K562 (cell line): ENCODE results near the gene UNC93B1. TPM values are rescaled to one million over a fixed set of nuclear protein-coding genes. Genes with fewer than 3 reads are reported as not detected.
A peak's percentile ranks its signal among the peaks of the same experiment; 100 is the strongest.

Experiments used
- BCLAF1 ChIP-seq, 2 experiments: fragments of 450-650 bp in 1 of 2; IDR thresholded peaks; 2 replicates each; pipeline ENCODE4 v1.6.1; 2011 to 2017; ENCODE audit warnings: low read depth in 2 of 2, antibody characterized with exemption in 1 of 2, borderline replicate concordance in 1 of 2, low read length in 1 of 2, mild to moderate bottlenecking in 1 of 2, mixed read lengths in 1 of 2; ENCODE audit not compliant: control insufficient read depth in 1 of 2
- CBX2 ChIP-seq: fragments of 200-600 bp; sonication (generic); IDR thresholded peaks from one replicate; pipeline ENCODE4 v1.6.1; 2012; ENCODE audit warnings: mild to moderate bottlenecking, low read length, inconsistent platforms; ENCODE audit not compliant: insufficient read depth, poor library complexity, severe bottlenecking
- CBX3 ChIP-seq, 2 experiments: IDR thresholded peaks; 1 replicate in 1 of 2; 2 replicates in 1 of 2; pipeline ENCODE4 v1.6.1; 2012; ENCODE audit warnings: inconsistent platforms in 2 of 2, low read length in 2 of 2, borderline replicate concordance in 1 of 2, control low read depth in 1 of 2
- ELF4 ChIP-seq: fragments of 450-650 bp; formaldehyde crosslinking; IDR thresholded peaks from 2 replicates; pipeline ENCODE4 v1.4.0; 2022; ENCODE audit warnings: missing genetic modification characterization
- FIP1L1 ChIP-seq: fragments of 200-400 bp; formaldehyde crosslinking; IDR thresholded peaks from 2 replicates; pipeline ENCODE4 v1.6.1; 2018; ENCODE audit warnings: mild to moderate bottlenecking, low read depth, low read length; ENCODE audit not compliant: poor library complexity, severe bottlenecking
- HMG20A ChIP-seq: fragments of 450-650 bp; formaldehyde crosslinking; conservative IDR thresholded peaks from 2 replicates; pipeline ENCODE4 v1.4.0; 2020; ENCODE audit warnings: mild to moderate bottlenecking, mixed read lengths
- HNRNPK ChIP-seq: fragments of 200-400 bp; formaldehyde crosslinking; IDR thresholded peaks from one replicate; pipeline ENCODE4 v1.6.1; 2018; ENCODE audit warnings: mild to moderate bottlenecking, low read depth, low read length; ENCODE audit not compliant: poor library complexity, severe bottlenecking
- POLR2G ChIP-seq: fragments of 200-400 bp; formaldehyde crosslinking; IDR thresholded peaks from 2 replicates; pipeline ENCODE4 v1.6.1; 2017; ENCODE audit warnings: low read depth, mild to moderate bottlenecking, antibody characterized with exemption, low read length, moderate library complexity
- RBFOX2 ChIP-seq: fragments of 200-400 bp; formaldehyde crosslinking; IDR thresholded peaks from 2 replicates; pipeline ENCODE4 v1.6.1; 2017; ENCODE audit warnings: low read depth, mild to moderate bottlenecking, low read length, moderate library complexity
- ZNF224 ChIP-seq: sonication (generic); formaldehyde crosslinking; IDR thresholded peaks from 2 replicates; pipeline ENCODE4 v1.8.0; 2022; ENCODE audit warnings: mild to moderate bottlenecking, missing genetic modification reagents
- polyA plus RNA-seq, 8 experiments: library from polyadenylated mRNA; depleted of rRNA in 4 of 8; stranded (reverse) in 5 of 8; unstranded in 3 of 8; fragments of >200 nt; fragmentation: Nextera tagmentation in 2 of 8; fragmentation: Illumina TruSeq in 1 of 8; extraction: Ambion mirVana in 2 of 8; extraction: Trizol in 1 of 8; gene quantifications; 2 replicates each; pipeline versions ENCODE4 v1.2.1 to v1.2.3, GENCODE V29; 2011 to 2014; ENCODE audit warnings: inconsistent platforms in 1 of 8, missing spikeins in 1 of 8
- total RNA-seq, 7 experiments: library from RNA; depleted of rRNA in 6 of 7; stranded (reverse); fragments of >200 nt in 6 of 7; fragmentation: Illumina TruSeq in 2 of 7; extraction: Trizol in 2 of 7; gene quantifications; 2 replicates each; pipeline versions ENCODE4 v1.2.1 to v1.2.3, GENCODE V29; 2011 to 2021; ENCODE audit warnings: low replicate concordance in 1 of 7

The UNC93B1 gene
- total and polyA plus RNA-seq, 9 of the 15 experiments (the other 6 are each of a cell fraction or from before 2014, with no cell fraction given) = 0.10 to 13.6 (median 6.5) TPM

- TF ChIP-seq FIP1L1 = peak; percentile 37
- TF ChIP-seq ELF4 = no peak
- TF ChIP-seq HNRNPK = no peak
- TF ChIP-seq CBX3 (IDR thresholded peaks at IDR 0.05; ENCODE audit: borderline replicate concordance in 1 of 2, low read length in 2 of 2) = no peak
- TF ChIP-seq HMG20A (CRISPR knock-in tag) = no peak
- no peak for TF ChIP-seq CBX2
- peak; percentile 72; the same call in 1 of the 2 replicates for TF ChIP-seq POLR2G
- no peak for TF ChIP-seq ZNF224 (CRISPR knock-in tag)
- TF ChIP-seq BCLAF1 (IDR thresholded peaks at IDR 0.05; ENCODE audit: borderline replicate concordance in 1 of 2, control insufficient read depth in 1 of 2, low read depth in 2 of 2, low read length in 1 of 2) = no peak
- TF ChIP-seq RBFOX2 = 0 out of 2 replicates have a peak, but pooled peaks have one; percentile 10
These were observed 32.3 kb upstream of the UNC93B1 start (continued) for GRCh38 chr11:68036141-68036716.
